Activated CD8-positive, alpha-beta memory T cell treated with anti-CD3 and anti-CD28 coated beads, Interleukin-2, amount 50 U/mL, for 1 hour (primary cell): ENCODE data around the gene CTDSPL.
A peak's percentile ranks its signal among the peaks of the same experiment; 100 is the strongest.

Experiments used
- DNase-seq: peaks from one replicate; pipeline ENCODE4 v3.0.0-alpha.2; 2020; ENCODE audit errors: extremely low read depth

Gene CTDSPL

GRCh38 chr3:37943631-37944314 lies 82.1 kb downstream of the CTDSPL start:
- no peak for DNase-seq

DNA sequence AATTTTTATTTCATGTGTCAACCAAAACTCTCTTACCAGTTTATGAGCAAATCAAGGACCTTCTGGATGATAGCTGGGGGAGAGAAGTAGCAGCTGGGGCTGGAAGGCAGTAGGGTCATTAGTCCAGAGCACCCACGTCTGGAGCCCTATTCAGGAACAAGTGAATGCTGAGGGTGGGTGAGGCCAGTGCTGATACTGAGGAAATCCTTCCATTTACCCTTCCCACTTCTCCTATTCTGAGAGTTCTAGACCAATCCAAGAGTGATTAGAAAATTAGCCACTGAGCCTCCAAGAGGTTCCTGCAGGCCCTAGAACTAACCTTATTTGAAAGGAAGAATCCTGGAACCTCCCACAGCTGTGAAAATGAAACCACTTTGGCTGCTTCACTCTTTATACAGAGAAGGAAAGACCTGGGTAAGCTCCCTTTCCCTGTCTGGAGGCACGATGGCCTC lies 82.7 kb downstream of the CTDSPL start:
- no peak for DNase-seq

DNA sequence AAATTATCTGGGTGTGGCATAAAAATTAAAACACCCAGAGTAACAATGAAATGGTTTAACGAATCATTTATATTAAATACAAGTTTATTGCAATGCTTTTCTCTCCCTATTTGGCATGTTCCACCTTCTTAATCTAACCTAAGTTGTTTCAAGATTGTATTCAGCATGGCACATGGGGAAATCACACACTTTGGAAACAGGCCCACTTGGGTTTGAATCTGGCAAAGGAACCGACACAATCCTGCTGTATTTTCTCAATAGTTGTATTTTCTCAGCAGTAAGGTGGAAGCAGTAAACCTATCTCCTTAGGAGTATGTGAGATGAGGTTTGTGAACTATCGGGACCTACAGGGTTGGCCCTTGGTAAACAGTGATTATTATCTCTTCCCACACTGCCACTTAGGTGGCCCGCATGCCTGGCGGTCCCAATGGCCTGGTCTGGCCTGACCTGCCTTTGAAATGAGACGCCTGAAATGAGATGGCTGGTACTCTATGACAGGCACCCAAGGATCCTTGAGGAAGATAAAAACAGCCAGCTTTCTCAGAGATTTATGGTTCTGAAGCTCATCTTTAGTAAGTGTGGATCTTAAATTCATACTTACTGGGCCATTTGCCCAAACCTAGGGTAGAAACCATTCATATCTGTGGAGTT lies 83.6 kb downstream of the CTDSPL start:
- no peak for DNase-seq

DNA sequence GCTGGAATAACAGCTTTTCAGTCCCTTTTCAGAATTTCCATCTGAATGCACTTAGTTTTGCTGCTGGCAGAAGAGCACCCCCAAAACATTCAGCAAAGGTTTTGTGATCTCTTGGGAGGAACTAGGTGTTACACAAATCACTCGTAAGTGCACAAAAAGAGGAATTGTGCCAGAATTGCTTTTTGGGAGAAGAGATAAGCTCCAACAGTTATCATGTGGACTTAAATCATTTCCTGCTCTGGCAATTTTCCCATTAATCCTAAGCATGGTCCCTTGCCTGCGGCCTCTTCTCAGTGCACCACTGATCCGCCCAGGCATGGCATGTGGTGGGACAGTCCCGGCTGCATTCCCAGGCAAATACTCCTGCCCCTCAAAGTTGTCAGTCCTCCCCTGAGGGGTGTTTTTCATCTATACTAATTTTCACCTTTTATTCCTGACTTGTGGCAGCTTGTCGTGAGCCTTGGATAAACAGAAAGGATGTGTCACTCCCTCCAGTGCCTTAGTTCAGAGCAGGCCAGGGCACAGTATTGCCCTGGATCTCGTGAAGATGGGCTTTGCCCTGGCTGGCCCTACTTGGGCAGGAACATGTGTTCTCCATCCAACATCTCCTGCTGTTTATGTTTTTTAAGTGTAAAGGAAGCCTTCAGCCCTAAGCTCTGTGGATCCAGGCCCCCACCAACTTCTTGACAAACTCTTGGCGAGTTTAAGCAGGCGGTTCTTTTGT lies 84.3 kb downstream of the CTDSPL start:
- DNase-seq, result no peak

DNA sequence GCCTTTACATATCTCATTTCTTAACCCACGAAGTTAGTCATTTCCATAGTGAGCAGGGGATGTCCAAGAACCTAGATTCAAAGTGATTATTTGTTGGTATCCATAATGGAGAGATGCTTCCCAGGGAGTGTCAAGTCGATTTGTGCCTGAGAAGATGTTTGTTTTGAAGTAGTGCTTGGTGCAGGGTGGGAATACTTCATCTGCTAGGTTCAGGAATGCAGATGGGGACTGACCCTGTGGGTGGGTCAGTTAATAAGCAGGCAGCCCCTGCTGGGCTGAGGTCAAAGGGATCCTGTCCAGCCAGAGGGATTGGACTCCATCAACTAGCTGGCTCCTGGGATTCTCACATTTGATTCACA lies 84.8 kb downstream of the CTDSPL start:
- no peak for DNase-seq

DNA sequence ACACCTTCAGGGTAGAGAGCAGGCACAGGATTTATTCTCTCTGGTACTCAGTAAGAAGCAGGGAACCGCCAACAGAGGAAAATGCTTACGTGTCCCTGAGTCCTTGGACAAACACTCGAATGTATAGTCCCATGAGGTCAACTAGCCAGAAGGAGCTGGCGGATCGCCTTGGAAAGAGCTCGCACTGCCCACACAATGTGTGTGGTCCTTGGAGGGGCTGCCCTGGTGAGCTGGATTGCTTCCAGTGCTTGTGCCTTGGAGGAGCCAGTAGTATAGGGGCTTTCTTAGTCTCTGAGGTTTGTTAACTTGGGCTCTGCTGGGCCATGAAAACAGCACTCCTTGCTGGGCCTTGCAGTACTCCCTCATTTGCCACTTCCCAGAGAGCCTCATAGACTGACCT lies 88.2 kb downstream of the CTDSPL start:
- DNase-seq, result no peak

DNA sequence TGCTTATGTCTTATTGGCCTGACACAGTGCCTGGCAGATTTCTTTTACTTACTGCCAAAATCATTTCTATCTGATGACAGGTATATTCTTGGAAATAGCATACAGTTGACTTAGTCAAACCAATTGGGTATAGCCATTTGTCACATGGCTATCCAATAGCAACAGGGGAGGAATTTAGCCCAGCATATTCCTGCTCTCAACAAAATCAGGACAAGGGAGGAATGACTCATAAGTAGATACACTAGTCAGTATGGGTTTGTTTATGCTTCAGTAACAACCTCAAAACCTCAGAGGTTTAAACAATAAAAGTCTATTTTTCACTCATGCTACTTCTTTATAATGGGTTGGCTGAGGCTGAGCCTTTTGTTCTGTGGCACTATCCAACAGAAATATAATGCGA lies 90.9 kb downstream of the CTDSPL start:
- no peak for DNase-seq

DNA sequence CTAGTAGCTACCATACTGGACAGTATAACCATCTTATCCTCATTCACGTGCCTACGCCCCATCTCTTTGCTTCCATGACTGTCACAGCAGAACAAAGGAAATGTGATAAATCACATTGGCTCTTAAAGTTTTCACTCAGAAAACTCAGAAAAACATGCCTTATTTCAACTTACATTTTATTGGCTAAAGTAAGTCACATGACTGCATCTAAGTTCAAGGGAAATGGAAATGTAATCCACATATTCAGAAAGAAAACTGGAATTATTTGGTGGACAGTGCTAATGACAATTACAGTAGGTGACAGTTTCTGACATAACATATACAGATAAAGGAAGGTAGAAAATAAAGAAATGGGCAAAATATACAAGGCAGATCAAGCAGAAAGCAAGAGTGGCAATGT lies 91.5 kb downstream of the CTDSPL start:
- DNase-seq, result no peak

GRCh38 chr3:37953707-37954394 lies 92.2 kb downstream of the CTDSPL start:
- no peak for DNase-seq

GRCh38 chr3:37954881-37955280 lies 93.2 kb downstream of the CTDSPL start:
- no peak for DNase-seq

DNA sequence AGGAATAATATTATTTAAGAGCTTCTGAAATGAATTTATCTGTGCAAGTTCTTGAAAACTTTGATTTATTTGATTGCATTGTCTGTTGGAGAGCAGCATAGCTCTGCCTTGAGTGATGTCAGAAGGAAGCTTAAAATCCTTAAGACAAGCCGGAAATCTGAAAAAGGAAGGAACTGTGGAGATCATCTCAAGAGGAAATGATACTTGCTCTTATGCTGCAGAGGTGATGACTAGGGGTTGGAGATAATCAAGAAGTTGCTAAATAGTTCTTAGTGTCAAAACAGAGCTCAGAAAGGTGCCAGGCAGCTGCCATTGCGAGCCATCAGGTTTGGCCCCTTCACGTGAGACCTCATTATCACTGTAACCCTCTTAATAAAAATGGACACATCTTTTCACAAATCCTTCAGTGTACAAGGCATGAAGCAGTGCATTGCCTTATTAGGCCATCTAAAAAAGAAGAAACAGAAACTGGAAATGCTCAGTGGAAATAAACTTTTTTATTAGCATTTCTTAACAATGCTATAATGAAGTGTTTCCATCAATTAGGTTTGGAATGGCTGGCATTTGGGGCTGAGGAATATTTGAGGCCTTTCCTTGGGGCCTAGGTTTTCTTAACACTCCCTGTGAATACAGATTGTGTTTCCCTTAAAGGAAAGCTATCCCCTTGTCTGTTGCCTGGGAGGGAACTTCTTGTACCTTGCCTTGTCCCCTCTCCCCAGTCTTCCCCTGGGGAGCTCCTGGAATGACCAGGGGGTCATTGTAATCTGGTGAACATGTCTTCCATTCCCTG lies 94.4 kb downstream of the CTDSPL start:
- no peak for DNase-seq

- no peak for DNase-seq
Measured at GRCh38 chr3:37956723-37957538, 95.3 kb downstream of the CTDSPL start.

DNA sequence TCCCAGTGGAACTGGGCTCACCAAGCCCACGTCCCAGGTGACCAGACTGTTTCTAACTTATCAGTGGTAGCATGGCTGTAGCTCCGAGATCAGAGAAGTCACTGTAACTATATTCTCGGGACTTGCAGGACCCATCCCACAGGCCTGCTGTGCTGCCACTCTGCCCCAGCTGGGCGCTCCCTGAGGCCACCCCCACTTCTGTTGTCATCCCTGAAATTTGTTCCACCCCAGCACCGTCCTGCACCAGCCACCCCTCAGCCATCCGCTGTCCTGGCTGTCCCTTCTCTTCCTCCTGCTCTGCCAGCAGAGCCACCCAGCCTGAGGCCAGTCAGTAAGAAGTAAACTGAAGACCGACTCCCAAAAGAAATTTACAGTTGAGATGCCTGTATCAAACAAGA lies 95.9 kb downstream of the CTDSPL start:
- DNase-seq, result no peak

- no peak for DNase-seq
Measured at GRCh38 chr3:37961622-37962431, 100.1 kb downstream of the CTDSPL start.

- DNase-seq, result no peak
Measured at GRCh38 chr3:37963016-37963415, 101.3 kb downstream of the CTDSPL start.

DNA sequence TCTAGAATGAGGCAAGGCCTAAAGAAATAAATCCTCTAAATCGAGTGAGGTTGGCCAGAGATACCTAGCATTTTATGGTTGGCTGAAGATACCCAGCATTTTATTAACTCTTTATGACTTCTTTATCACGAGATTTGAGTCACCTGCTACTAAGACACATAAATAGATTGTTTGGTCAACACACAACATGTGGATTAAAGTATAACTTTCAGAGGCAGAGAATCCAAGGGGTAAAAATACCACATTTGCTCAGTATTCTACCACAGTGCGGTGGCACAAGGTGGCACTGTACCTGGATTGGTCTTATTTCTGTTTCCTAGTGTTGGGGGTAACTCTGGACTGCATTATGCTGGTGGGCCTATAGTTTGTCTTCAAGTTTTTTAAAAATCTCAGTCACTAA lies 102.0 kb downstream of the CTDSPL start:
- no peak for DNase-seq

GRCh38 chr3:37964146-37964545 lies 102.5 kb downstream of the CTDSPL start:
- no peak for DNase-seq

- DNase-seq, result no peak
Measured at GRCh38 chr3:37964716-37965115, 103.0 kb downstream of the CTDSPL start.

- peak; percentile 8 for DNase-seq
Measured at GRCh38 chr3:37967260-37967881, 105.7 kb downstream of the CTDSPL start.
